ENCODE measurements around the gene DGKB.

DNA sequence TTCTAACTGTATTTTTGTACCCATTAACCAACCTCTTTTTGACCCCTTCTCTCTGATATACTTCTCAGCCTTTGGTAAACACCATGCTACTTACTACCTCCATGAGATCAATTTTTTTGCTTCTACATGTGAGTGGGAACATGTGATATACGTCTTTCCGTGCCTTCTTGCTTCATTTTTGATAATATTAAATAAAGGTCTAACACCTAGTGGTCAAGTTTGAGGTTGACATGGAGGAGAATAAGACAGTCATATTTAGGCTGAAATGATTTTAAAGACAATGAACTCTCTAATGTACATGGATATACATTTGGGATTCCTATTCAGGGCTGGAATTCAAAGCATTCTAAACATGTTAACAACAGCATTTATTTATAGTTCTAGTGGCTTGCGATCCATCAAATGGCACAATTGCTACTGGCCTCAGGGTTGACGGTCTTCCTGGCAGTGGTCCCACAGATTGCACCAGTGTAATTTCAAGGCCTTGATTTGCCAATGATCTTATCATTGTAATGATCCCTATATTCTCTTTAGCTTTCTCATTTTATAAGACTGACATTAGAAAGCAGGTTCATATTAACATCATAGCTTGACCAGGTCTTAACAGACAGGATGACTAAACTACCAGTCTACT is 597.2 kb downstream of the DGKB start:
- TF ChIP-seq, protein P1, sequence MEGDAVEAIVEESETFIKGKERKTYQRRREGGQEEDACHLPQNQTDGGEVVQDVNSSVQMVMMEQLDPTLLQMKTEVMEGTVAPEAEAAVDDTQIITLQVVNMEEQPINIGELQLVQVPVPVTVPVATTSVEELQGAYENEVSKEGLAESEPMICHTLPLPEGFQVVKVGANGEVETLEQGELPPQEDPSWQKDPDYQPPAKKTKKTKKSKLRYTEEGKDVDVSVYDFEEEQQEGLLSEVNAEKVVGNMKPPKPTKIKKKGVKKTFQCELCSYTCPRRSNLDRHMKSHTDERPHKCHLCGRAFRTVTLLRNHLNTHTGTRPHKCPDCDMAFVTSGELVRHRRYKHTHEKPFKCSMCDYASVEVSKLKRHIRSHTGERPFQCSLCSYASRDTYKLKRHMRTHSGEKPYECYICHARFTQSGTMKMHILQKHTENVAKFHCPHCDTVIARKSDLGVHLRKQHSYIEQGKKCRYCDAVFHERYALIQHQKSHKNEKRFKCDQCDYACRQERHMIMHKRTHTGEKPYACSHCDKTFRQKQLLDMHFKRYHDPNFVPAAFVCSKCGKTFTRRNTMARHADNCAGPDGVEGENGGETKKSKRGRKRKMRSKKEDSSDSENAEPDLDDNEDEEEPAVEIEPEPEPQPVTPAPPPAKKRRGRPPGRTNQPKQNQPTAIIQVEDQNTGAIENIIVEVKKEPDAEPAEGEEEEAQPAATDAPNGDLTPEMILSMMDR (IDR thresholded peaks at IDR 0.05; ENCODE audit: low read length) = no peak
- TF ChIP-seq EZH2phosphoT487 (IDR thresholded peaks at IDR 0.05; ENCODE audit: low read length) = no peak
- no peak for TF ChIP-seq EZH2 (optimal IDR thresholded peaks at IDR 0.05; ENCODE audit: low read depth, low read length)

Measured in MM.1S (cell line).